DOHH2 (cell line): Measurements from ENCODE around the gene BCL11B.

ENCODE experiments used
- CTCF ChIP-seq: fragments of 200-600 bp; sonication (generic); IDR thresholded peaks from one replicate; pipeline ENCODE4 v1.5.1; 2014; ENCODE audit warnings: antibody characterized with exemption, mild to moderate bottlenecking, low read depth, low read length; ENCODE audit not compliant: poor library complexity, severe bottlenecking
- EZH2phosphoT487 ChIP-seq: fragments of 200-600 bp; sonication (generic); IDR thresholded peaks from 2 replicates; pipeline ENCODE4 v1.6.1; 2017; ENCODE audit warnings: borderline replicate concordance, mild to moderate bottlenecking, antibody characterized with exemption, low read length, moderate library complexity, mixed read lengths

GRCh38 chr14:99183716-99184115, 88.3 kb downstream of the BCL11B start:
- TF ChIP-seq CTCF (no peak), EZH2phosphoT487 (no peak)
